Frontal cortex (tissue), 4 donors: ENCODE data around the gene GALNT18. TPM values are rescaled to one million over a fixed set of nuclear protein-coding genes. Genes with fewer than 3 reads are reported as not detected.

Experiments
- DNase-seq, 2 donors: peaks; one replicate each; pipeline ENCODE4 v3.0.0; 2012; ENCODE audit warnings: low spot score in 2 of 2
- FAIRE-seq: peaks from 2 replicates; lab custom pipeline; 2012; peaks lifted over from hg19 to GRCh38; lab: Jason Lieb, UNC
- total RNA-seq: library from RNA; depleted of rRNA; stranded (reverse); fragments of >200 nt; gene quantifications from one replicate; pipeline ENCODE4 v1.2.3, GENCODE V29; 2014
- donor health status: control.
- donor health status: control.
- donor health status: control.

GALNT18 gene
- total RNA-seq, 1 donor from 2014 or later, result 20.4 TPM

DNA sequence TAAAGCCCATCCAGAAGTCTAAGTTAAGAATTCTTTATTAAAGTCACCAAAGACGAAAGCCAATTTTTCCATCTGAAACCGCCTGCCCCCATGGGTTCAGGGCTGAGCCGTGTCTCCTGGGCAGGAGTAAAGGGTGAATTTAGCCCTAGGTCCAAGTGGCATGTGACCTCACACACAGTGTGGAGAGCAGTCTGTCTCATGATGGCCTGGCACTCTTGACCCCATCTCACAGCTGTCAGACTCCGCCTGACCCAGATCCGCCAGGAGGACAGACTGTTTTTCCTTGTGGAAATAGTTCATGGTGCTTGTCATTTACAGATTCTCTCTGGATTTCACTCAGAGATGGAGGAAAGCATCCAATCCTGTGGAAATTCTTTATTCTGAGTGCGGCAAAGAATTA is 109.7 kb downstream of the GALNT18 start:
- FAIRE-seq (no peak), DNase-seq (no peak)

DNA sequence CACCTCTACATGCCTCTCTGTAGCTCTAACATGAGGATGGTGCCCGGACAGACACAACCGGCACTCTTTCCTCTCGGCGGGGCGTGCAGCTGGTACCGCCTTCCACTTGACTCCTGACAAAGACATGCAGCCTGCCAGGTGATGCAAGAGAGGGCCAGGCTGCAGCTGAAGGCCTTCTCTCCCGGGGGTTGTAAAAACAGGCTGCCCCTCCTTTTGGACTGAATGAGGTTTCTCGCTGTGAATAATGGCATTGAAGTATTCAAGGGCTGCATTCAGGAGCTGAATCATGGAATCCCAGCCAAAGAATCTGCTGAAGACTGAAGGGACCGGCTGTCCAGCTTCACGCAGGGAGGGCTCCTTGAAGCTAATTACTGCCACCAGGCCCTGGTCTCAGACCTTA is 110.9 kb downstream of the GALNT18 start:
- FAIRE-seq, result no peak
- peak in 1 of 2 donors; percentile 22 for DNase-seq

DNA sequence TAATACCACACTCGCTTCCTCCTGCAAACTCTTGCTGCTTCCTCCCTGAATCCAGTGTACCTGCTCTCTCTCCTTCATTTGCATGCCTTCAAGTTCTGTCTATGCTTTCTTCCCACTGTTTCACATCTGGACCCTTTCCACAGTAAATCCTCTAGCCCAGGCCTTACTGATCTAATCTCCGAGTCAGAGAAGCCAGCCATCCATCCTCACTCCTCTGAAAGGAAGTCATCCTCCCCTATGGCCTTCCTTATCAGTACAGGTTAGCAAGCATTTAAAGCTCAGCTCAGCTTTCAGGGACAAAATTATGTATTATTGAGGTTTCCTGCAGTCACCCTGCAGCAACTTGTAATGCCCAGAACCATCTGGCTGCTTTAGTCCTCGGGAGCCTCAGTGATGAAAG is 116.1 kb downstream of the GALNT18 start:
- no peak for DNase-seq
- FAIRE-seq, result no peak

DNA sequence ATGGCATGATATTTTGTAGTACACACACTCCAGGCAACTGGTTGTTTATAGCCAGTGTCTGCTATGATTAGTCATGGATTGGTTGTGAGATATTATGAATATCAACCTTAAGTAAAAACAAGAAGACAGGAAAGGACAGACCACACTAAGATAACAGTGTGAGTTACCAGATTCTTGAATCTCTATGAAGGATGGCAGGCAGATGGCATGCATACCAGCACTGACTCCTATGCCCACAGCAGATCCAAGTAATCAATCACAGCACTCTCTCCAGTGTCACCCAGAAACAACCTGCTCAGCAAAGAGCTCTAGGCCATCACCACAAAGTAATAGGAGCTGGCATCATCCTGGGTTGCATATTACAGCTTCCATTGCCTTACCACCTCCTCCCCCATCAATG is 116.6 kb downstream of the GALNT18 start:
- DNase-seq (no peak), FAIRE-seq (no peak)

DNA sequence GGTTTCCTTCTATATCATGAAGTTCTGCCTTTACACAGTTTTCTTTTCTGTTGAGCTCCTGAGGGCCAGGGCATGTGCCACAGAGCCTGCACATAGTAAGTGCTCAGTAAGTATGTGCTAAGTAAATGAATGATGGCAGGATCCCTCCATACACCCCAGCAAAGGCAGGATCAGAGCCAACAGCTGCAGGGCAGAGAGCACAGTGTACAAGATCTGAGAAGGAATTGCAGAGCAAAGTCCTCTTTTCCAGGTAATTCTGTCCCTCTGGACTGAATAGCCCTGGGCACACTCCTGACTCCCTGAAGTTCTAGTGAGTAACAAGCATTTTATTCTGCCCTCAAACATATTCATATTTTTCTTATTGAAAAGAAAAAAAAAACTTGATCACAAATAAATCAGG is 117.7 kb downstream of the GALNT18 start:
- FAIRE-seq (no peak), DNase-seq (no peak)

DNA sequence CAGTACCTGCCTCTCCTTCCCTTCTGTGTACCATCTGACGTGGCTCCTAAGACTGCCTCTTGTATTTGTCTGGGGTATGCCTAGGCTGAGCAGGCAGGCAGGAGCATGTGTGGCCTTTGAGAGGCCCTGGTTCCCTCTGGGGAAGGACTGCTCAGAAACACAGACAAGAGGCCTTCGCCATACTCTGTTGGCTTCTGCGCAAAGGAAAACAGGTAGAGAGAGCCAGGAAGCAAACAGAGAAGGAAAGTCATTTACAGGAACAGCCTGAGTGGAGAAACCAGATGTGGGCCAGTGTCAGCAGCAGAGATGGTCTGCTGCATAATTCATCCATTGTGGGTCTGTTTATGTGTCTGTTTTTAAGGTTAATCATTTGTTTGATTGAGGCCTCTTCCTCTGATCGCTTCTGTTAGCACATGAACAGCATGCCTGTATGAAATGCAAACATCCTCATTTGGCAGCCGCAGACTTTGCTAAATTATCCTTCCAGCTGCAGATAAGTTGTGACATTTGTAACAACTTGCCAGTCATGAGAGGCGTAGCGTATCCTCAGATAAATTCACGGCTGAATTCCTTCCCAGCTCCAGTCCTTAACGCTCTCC is 119.4 kb downstream of the GALNT18 start:
- FAIRE-seq, result no peak

DNA sequence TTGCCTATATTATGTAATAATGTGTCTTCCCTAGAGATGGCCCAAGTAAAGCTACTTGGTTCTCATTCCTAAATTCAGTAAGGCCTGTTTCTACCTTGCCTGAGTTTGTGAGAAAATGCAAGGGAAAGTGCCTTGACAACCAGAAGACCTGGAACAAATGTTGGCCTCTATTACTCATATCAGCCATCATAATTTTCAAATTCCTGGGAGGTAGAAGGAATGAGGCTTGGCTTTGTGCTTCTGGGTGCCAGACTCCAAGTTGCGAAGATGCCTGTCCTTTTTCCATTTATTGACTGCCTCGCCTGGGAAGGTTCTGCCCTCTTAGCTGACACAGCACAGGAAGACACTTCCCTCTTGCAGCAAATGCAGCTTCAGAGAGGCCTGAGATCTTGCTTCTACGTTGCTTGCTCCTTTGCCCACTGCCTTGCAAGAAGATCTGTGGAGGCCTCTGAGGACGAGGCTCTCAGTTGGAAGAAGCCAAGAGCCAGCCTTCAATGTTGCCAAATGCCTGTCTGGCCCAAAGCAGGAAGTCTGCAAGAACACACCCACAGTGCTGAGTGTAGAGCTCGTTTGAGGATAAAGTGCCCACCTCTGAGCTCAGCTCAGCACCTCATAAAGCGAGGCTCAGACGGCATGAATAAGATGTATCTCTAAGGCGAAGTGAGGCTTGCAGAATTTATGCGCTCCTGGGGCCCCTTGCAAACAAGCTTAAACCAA is 120.1 kb downstream of the GALNT18 start:
- DNase-seq, result no peak
- no peak for FAIRE-seq

More for the DNA sequence above, 119.4 kb downstream of the GALNT18 start:
- DNase-seq, result no peak

DNA sequence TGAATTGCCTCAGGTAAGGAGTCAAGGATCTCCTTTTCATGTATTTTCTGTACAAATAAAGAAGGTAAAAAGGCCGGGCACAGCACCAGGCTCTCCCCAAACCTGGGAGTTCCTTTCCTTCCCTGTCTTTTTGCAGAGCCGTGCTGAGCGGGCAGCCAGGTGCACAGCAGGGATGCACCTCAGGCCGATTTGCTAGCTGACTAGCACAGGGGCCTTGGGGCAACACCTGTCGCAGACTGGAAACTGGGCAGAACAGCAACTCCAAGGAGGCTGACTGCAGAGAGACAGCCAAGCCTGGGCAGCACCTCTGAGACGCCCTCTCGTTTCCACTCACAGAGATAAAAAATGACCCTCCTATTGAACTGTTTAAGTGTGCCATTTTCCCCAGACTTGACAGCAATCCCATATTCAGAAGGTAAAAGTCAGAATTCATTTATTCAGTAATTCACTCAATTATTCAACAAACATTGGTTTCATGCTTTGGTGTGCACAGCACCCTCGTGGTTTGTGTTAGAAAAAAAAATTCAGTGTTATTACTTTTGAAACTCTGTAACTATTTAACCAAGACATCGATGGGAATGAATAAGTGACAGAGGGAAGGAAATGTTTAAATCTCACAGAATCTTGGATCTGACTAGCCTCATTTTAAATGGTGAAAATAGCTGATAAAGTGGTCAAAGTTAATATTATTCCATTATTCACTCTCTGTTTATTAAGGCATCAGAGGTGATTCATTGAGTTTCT is 120.9 kb downstream of the GALNT18 start:
- DNase-seq, result no peak
- no peak for FAIRE-seq

DNA sequence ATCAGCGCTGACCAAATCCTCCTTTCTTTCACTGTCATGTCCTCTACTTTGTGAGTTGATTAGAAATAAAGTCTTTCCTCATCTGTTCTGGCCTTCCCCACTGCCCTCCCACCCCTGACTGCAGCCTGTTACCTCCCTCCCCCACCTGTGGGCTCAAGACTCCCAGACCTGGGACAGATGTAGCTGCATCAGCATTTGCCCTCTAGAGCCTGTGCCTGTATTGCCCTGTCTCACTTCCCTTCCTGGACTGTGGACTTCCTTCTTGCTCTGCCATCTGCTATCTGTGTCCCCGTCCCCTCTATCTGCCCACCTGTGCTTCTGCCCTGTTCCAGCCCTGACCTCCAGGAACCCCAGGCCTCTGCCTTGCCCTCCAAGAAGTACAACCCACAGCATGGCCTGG is 122.5 kb downstream of the GALNT18 start:
- FAIRE-seq, result no peak
- no peak for DNase-seq

DNA sequence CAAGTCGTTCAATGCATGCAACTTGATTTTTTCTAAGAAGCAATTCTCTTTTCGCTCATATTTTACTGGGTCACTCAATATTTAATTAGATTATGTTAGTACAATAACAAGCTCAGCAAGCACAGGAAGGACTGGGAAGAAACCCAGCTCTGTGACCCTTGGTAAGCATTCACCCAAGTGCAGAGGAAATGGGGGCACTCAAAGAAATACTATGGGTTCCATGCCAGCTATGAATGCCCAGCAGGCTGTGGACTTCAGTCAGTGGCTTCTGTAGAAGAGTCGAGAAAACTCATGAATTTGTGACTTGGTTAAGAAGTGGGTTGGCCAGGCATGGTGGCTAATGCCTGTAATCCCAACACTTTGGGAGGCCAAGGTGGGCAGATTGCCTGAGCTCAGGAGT is 123.6 kb downstream of the GALNT18 start:
- no peak for FAIRE-seq
- DNase-seq, result no peak

DNA sequence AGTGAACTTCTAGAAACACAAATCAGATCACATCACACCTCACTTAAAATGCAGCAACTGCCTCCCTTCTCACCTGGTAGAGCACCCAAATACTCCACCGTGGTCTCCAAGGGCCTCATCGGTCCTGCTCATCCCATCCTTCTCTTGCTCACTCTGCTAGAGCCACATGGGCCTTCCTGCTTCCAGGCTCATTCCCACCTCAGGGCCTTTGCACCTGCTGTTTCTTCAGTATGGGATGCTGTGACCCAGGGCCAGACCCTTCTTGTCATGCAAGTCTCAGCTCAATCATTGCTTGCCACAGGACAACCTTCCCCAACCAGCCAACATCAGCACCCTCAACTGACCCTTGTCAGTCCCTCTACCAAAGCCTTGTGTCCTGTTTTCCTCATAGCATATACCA is 124.9 kb downstream of the GALNT18 start:
- DNase-seq (no peak), FAIRE-seq (no peak)

DNA sequence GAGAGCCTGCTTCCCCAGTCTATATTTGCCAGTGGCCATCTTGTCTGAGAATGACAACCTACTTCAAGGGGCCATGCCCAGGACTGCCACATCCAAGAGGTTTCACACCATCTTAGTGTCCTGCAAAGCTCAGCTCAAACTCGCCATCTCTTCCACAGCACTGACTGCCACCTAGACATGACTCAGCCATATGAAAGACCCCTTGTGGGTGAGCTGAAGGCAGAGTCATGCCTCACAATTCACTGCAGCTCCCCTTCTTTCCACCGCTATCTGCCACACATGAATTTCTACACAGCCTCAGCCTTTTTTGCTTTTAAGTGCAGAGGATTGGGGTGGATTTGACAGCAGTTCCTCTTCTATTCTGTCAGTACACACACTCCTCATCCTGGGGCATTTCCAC is 127.5 kb downstream of the GALNT18 start:
- FAIRE-seq (no peak), DNase-seq (no peak)

DNA sequence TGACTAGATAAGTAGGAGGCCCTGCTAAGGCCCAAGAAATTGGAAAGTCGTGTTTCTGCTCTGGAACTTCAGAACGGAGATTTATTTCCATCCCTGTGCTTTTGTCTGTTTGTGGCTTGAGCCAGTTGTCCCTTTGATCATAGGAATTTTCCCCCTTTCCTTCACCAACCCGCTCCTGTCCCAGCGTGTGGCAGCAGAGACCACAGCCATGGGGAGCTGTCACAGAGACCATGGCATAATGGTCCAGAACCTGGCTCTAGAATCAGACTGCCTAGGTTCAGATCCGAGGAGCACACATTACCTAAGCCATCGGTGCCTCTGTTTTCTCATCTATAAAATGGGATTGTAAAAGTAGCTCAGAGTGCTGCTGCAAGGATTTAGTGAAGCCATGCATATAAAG is 128.1 kb downstream of the GALNT18 start:
- FAIRE-seq (no peak), DNase-seq (no peak)

DNA sequence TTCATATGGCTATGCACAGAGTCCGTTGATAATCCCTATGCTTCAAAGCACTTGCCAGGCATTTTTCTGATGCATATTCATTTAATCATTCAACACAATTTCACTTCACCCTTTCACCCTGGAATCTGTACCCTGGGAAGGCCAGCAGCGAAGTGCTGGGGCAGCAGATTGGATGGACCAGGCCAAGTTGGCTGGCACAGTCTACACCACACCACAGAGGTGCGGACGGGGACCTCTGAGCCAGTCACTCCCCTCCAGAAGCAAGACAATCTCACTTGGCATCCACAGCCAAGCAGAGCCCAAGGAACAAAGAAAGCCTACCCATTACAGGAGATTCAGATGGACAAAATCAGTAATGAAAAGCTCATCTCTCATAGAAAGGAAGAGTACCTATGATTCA is 130.2 kb downstream of the GALNT18 start:
- DNase-seq, result no peak
- FAIRE-seq, result no peak

DNA sequence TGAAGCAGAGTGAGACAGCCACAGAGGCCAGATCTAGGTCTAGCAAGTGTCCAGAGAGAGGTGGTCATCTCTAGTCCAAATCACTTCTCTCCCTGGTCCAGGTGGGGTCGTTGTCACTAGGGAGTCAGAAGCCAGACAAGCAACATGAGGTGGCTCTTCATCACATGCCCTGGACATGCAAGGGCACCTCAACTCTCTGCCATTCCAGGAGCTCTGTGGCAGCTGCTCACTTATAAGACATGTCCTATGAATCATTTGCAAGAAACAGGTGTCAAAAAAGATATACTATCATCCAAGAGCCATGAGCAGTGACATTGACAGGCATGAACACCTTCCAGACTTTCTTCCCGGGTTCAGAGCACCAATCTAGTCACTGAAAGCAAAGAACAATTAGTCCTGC is 130.8 kb downstream of the GALNT18 start:
- no peak for FAIRE-seq
- DNase-seq, result no peak

DNA sequence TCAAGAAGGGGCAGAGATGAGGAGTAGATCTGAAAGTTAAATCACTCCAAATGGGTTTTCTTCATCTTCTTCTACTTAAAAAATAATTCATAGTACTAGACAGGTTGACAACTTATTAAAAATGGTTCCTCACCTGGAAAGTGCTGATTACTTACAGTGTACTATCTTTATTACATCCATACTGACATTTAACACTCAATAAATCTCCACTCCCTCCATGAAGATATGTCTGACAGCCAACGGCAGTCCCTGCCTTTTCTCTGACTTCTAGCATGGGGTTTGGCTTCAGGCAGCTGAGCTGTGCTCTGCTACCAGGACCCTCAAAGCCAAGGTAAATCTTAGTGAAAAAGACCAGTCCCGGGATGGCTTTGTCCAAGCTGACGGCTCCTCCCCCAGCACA is 135.4 kb downstream of the GALNT18 start:
- DNase-seq, result no peak
- no peak for FAIRE-seq

DNA sequence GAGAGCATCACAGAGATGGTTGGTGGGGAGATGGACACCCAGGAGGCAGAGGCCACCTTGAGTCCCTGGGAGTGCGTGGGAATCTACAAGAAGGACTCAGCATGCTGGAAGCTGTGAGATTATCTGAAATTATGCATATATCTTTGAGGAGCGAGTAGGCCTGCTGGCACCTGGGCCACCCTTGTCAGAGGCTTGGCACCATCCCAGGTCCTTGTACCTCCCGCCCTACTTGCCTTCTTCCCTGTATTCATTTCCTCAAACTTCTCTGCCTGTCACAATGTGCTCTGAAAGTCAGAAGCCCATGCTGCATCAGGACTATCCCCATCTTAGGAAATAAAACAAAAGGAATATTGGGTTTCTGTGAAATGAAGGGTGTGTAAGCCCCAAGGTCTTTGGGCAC is 135.8 kb downstream of the GALNT18 start:
- DNase-seq (no peak), FAIRE-seq (no peak)

DNA sequence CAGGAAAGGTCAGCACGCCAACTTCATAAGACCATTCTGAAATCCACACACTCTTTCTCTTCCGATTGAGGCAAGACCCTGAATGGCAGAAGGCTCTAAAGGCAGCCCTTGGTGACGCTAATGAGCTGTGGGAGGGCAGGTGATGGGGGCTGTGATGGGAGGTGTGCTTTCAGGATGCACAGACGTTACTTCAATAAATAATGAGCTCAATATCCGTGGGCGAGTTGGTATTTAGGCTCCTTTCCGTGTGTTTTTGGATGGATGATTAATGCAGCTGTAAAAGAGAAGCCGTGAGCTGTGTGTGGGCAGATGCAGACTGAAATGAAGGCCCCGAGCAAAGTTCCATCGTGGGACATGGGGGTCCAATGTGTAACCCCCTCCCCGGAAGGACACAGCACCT is 138.2 kb downstream of the GALNT18 start:
- FAIRE-seq, result no peak
- DNase-seq, result no peak

DNA sequence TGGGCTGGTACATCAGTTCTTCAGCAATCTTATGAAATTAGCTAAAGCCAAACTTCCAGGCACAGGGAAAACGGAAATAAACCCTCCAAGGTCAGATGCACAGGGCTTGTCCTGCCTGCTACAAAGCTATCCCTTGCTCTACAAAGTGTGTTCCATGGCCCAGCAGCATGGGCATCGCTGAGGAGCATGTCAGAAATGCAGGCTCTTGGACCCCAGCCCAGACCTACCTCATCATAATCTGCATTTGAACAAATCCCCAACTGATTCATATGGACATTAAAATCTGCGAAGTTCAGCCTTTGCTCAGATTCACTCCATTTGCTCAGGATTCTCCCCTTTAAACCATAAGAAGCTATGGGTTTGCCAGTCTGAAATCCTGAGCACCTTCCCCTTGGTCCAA is 139.1 kb downstream of the GALNT18 start:
- DNase-seq (no peak), FAIRE-seq (no peak)

DNA sequence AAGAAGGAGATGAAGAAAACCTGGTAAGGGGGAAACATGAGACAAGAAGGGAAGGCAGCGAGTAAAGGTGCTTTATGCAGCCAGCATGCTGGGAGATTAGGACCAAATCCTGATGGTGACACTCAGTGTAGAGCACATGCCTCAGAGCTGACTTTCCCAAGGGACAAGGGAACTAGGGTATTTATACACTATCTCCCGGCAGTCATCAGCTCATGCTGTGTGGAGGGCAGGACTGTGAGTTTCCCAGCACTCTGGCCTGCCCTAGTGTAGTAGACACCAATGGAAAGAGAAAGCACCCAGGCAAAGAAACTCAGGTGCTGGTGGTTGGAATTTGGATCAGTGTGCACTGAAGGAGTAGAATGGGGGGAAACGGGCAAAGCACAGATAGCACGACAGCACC is 140.4 kb downstream of the GALNT18 start:
- FAIRE-seq (no peak), DNase-seq (no peak)

DNA sequence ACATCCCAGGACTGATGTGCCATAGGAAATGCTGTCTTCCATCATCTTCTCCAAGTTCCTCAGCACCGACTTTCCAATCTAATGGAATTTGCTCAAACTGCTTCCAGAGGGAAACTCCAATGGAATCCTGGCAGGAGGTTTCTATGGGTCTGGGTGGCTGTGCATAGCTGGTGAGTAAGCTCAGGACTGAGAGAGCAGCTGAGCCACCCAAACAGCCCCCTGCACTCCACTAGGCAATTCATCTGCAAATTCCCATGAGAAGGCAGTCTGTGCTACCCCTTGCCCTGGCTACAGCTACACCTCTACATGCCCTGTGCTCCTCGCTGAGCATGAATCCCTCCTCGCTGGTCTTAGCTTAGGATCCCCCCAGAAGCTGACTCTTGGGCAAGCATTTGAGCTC is 140.8 kb downstream of the GALNT18 start:
- DNase-seq (no peak), FAIRE-seq (no peak)
